Naive thymus-derived CD8-positive, alpha-beta T cell (primary cell): ENCODE results near the gene MSH2. TPM values are rescaled to one million over a fixed set of nuclear protein-coding genes. Genes with fewer than 3 reads are reported as not detected.
"Not testable (repeated sequence)": the region's sequence is repeated elsewhere in the genome, so short reads cannot be mapped to it uniquely, and the experiment has no call there.

Experiments used
- ATAC-seq, 2 donors: fragments of 150-1000 bp; cut with Tn5 transposase in 1 of 2; sonication (Bioruptor Pico), chemical (Tn5 transposase) in 1 of 2; 1 replicate in 1 of 2; 2 replicates in 1 of 2; pipeline ENCODE4 v1.10.0; 2021; ENCODE audit warnings: mild to moderate bottlenecking in 2 of 2, moderate library complexity in 2 of 2
- POLR2A ChIA-PET: fragments of 350-600 bp; sonication (Branson Sonifier 250); formaldehyde crosslinking; loops from one replicate; lab custom pipeline; 2021; ENCODE audit warnings: antibody characterized with exemption; lab: Charles Lee
- DNase-seq, 10 donors: peaks; one replicate each; pipeline versions ENCODE4 v3.0.0 to v3.0.0-alpha.2; 2020 to 2022
- H3K27ac Mint-ChIP-seq, 10 donors: one replicate each; pipeline ENCODE4 v1.8.0; 2020 to 2022; ENCODE audit warnings: mild to moderate bottlenecking in 10 of 10, mixed read lengths in 10 of 10, moderate library complexity in 4 of 10, inconsistent platforms in 1 of 10
- H3K27me3 Mint-ChIP-seq, 5 donors: one replicate each; pipeline ENCODE4 v1.8.0; 2021 to 2022; ENCODE audit warnings: mixed read lengths in 5 of 5
- H3K36me3 Mint-ChIP-seq, 3 donors: one replicate each; pipeline ENCODE4 v1.8.0; 2020 to 2022; ENCODE audit warnings: mixed read lengths in 3 of 3, mild to moderate bottlenecking in 2 of 3, inconsistent platforms in 1 of 3
- H3K4me1 Mint-ChIP-seq, 4 donors: one replicate each; pipeline ENCODE4 v1.8.0; 2021 to 2022; ENCODE audit warnings: mixed read lengths in 4 of 4
- H3K4me3 Mint-ChIP-seq, 10 donors: one replicate each; pipeline ENCODE4 v1.8.0; 2020 to 2022; ENCODE audit warnings: mild to moderate bottlenecking in 10 of 10, mixed read lengths in 10 of 10, moderate library complexity in 6 of 10, inconsistent platforms in 1 of 10
- H3K9me3 Mint-ChIP-seq, 9 donors: one replicate each; pipeline ENCODE4 v1.8.0; 2020 to 2022; ENCODE audit warnings: mixed read lengths in 9 of 9, mild to moderate bottlenecking in 3 of 9, inconsistent platforms in 1 of 9, moderate library complexity in 1 of 9
- polyA plus RNA-seq, 3 donors: library from polyadenylated mRNA; unstranded; fragments of 300-500 nt; fragmentation: Illumina TruSeq; gene quantifications; one replicate each; pipeline ENCODE4 v1.2.3, GENCODE V29; 2021
- total RNA-seq, 8 experiments: library from RNA in 2 of 8; stranded (reverse) in 2 of 8; gene quantifications; one replicate each; pipeline ENCODE4 v1.2.3 and lab custom pipeline; 2021 to 2026

Gene MSH2
- total and polyA plus RNA-seq, 5 experiments from 2014 or later, result 35.3 to 46.2 (median 43.0) TPM

DNA sequence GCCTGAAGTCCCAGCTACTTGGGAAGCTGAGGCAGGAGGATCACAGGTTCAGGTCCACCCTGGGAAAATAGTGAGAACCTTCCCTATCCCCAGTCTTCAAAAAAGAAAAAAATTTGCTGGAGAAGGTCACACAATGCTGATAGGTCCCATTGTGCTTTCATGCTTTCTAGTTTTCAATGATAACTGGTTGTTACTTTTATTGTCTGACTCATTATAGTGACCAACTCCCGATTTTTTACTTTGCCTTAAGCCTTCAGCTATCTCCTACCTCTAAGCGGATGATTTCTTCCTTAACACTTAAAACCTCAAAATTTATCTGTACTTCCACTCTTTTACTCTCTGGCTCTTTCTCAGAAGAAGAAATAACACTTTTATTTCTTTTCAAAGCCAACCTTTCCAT, 17.3 kb downstream of the MSH2 start:
- ATAC-seq (no peak), DNase-seq (no peak)
- no peaks in the 10 kb centered on the region for H3K27me3 Mint-ChIP-seq
- no peaks in the 10 kb centered on the region for H3K4me1 Mint-ChIP-seq
- peaks cover 0 to 72% (median 25%) of the 10 kb centered on the region in 3 donors for H3K36me3 Mint-ChIP-seq
- no peak overlapping the region for H3K4me3 Mint-ChIP-seq
- H3K9me3 Mint-ChIP-seq, result no peaks in the 10 kb centered on the region
- POLR2A ChIA-PET, result no interaction called here
- peak overlapping the region in 1 of 10 donors; percentile 61 for H3K27ac Mint-ChIP-seq

GRCh38 chr2:47420683-47421082, 17.7 kb downstream of the MSH2 start:
- H3K27me3 Mint-ChIP-seq, H3K27ac Mint-ChIP-seq, H3K4me3 Mint-ChIP-seq, POLR2A ChIA-PET, H3K9me3 Mint-ChIP-seq, H3K4me1 Mint-ChIP-seq, DNase-seq, ATAC-seq: not testable (repeated sequence)
- H3K36me3 Mint-ChIP-seq, result peaks cover 0 to 71% (median 27%) of the 10 kb centered on the region in 3 donors

- DNase-seq (no peak), ATAC-seq (no peak)
- POLR2A ChIA-PET, result no interaction called here
- Mint-ChIP-seq H3K4me3 (no peak overlapping the region), H3K4me1 (no peaks in the 10 kb centered on the region), H3K9me3 (no peaks in the 10 kb centered on the region), H3K36me3 (peaks cover 0 to 69% (median 25%) of the 10 kb centered on the region in 3 donors), H3K27ac (no peak overlapping the region), H3K27me3 (no peaks in the 10 kb centered on the region)
Measured at GRCh38 chr2:47422016-47422415, 19.1 kb downstream of the MSH2 start.

GRCh38 chr2:47422560-47422959, 19.6 kb downstream of the MSH2 start:
- no peak overlapping the region for H3K4me3 Mint-ChIP-seq
- H3K27me3 Mint-ChIP-seq, result no peaks in the 10 kb centered on the region
- ATAC-seq (no peak), DNase-seq (no peak)
- no peak overlapping the region for H3K27ac Mint-ChIP-seq
- H3K4me1 Mint-ChIP-seq, result no peaks in the 10 kb centered on the region
- peaks cover 0 to 68% (median 25%) of the 10 kb centered on the region in 3 donors for H3K36me3 Mint-ChIP-seq
- POLR2A ChIA-PET, result no interaction called here
- H3K9me3 Mint-ChIP-seq, result no peaks in the 10 kb centered on the region

- peaks cover 0 to 74% (median 31%) of the 10 kb centered on the region in 3 donors for H3K36me3 Mint-ChIP-seq
- POLR2A ChIA-PET, result no interaction called here
Measured at GRCh38 chr2:47426786-47427185, 23.8 kb downstream of the MSH2 start.

DNA sequence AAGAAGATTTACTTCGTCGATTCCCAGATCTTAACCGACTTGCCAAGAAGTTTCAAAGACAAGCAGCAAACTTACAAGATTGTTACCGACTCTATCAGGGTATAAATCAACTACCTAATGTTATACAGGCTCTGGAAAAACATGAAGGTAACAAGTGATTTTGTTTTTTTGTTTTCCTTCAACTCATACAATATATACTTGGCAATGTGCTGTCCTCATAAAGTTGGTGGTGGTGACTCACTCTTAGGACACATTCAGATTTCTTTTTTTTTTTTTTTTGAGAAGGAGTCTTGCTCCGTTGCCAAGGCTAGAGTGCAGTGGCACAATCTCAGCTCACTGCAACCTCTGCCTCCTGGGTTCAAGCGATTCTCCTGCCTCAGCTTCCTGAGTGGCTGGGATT, 26.8 kb downstream of the MSH2 start:
- Mint-ChIP-seq H3K36me3 (peaks cover 7 to 65% (median 28%) of the 10 kb centered on the region in 3 donors), H3K27me3 (no peaks in the 10 kb centered on the region), H3K4me3 (no peak overlapping the region), H3K9me3 (peaks cover 0 to 5% (median 0%) of the 10 kb centered on the region in 9 donors), H3K27ac (no peak overlapping the region), H3K4me1 (no peaks in the 10 kb centered on the region)
- POLR2A ChIA-PET, result no interaction called here
- DNase-seq (no peak), ATAC-seq (no peak)

More at GRCh38 chr2:47426786-47427185, 23.8 kb downstream of the MSH2 start:
- no peaks in the 10 kb centered on the region for H3K4me1 Mint-ChIP-seq
- no peaks in the 10 kb centered on the region for H3K27me3 Mint-ChIP-seq
- no peak overlapping the region for H3K4me3 Mint-ChIP-seq
- DNase-seq (no peak), ATAC-seq (no peak)
- H3K27ac Mint-ChIP-seq, result no peak overlapping the region
- H3K9me3 Mint-ChIP-seq, result no peaks in the 10 kb centered on the region

DNA sequence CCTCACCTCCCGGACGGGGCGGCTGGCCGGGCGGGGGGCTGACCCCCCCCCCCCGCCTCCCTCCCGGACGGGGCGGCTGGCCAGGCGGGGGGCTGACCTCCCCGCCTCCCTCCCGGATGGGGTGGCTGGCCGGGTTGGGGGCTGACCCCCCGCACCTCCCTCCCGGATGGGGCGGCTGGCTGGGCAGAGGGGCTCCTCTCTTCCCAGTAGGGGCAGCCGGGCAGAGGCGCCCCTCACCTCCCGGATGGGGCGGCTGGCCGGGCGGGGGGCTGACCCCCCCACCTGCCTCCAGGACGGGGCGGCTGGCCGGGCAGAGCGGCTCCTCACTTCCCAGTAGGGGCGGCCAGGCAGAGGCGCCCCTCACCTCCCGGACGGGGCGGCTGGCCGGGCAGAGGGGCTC, 30.1 kb downstream of the MSH2 start:
- ATAC-seq, POLR2A ChIA-PET, DNase-seq, H3K4me3 Mint-ChIP-seq, H3K27me3 Mint-ChIP-seq, H3K9me3 Mint-ChIP-seq, H3K4me1 Mint-ChIP-seq, H3K27ac Mint-ChIP-seq: not testable (repeated sequence)
- H3K36me3 Mint-ChIP-seq, result peaks cover 10 to 65% (median 29%) of the 10 kb centered on the region in 3 donors

DNA sequence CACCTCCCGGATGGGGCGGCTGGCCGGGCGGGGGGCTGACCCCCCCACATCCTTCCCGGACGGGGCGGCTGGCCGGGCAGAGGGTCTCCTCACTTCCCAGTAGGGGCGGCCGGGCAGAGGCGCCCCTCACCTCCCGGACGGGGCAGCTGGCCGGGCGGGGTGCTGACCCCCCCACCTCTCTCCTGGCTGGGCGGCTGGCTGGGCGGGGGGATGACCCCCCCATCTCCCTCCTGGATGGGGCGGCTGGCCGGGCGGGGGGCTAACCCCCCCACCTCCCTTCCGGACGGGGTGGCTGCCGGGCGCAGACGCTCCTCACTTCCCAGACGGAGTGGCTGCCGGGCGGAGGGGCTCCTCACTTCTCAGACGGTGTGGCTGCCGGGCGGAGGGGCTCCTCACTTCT, 30.5 kb downstream of the MSH2 start:
- peaks cover 13 to 65% (median 27%) of the 10 kb centered on the region in 3 donors for H3K36me3 Mint-ChIP-seq
- ATAC-seq, H3K27ac Mint-ChIP-seq, POLR2A ChIA-PET, H3K4me3 Mint-ChIP-seq, H3K27me3 Mint-ChIP-seq, H3K4me1 Mint-ChIP-seq, DNase-seq, H3K9me3 Mint-ChIP-seq: not testable (repeated sequence)

GRCh38 chr2:47437287-47437686, 34.3 kb downstream of the MSH2 start:
- H3K27me3 Mint-ChIP-seq, result no peaks in the 10 kb centered on the region
- H3K27ac Mint-ChIP-seq, result peak overlapping the region in 1 of 10 donors; percentile 19
- no peak overlapping the region for H3K4me3 Mint-ChIP-seq
- peaks cover 11 to 58% (median 15%) of the 10 kb centered on the region in 3 donors for H3K36me3 Mint-ChIP-seq
- peaks cover 0 to 6% (median 0%) of the 10 kb centered on the region in 9 donors for H3K9me3 Mint-ChIP-seq
- H3K4me1 Mint-ChIP-seq, result peaks cover 0 to 9% (median 3%) of the 10 kb centered on the region in 4 donors
- ATAC-seq (no peak), DNase-seq (no peak)
- POLR2A ChIA-PET, result no interaction called here

DNA sequence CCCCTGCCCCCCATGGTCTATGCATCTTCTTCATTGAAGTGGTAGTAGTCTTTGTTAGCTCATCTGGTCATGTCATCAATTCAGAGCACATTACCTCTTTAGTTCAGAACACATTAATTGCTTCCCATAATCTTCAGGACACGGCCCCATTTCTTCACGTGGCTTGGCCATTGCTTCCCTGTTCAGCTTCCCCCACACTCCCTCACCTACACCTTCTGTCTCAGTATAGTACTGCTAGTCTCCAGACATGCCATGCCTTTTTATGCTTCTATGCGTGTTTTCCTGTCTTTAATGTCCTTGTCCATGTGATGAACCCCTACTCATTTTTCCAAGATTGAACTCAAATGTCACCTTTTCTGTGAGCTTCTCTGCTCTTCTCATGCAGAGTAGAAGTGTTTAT, 35.1 kb downstream of the MSH2 start:
- POLR2A ChIA-PET, result no interaction called here
- ATAC-seq (no peak), DNase-seq (no peak)
- Mint-ChIP-seq H3K27ac (peak overlapping the region in 2 of 10 donors; percentile 6 to 25), H3K4me1 (peaks cover 4 to 15% (median 6%) of the 10 kb centered on the region in 4 donors), H3K27me3 (no peaks in the 10 kb centered on the region), H3K9me3 (peaks cover 0 to 6% (median 0%) of the 10 kb centered on the region in 9 donors), H3K36me3 (peaks cover 10 to 60% (median 15%) of the 10 kb centered on the region in 3 donors), H3K4me3 (no peak overlapping the region)

GRCh38 chr2:47438783-47439182, 35.8 kb downstream of the MSH2 start:
- peaks cover 0 to 6% (median 0%) of the 10 kb centered on the region in 9 donors for H3K9me3 Mint-ChIP-seq
- POLR2A ChIA-PET, result no interaction called here
- no peak overlapping the region for H3K4me3 Mint-ChIP-seq
- no peaks in the 10 kb centered on the region for H3K27me3 Mint-ChIP-seq
- peaks cover 4 to 19% (median 9%) of the 10 kb centered on the region in 4 donors for H3K4me1 Mint-ChIP-seq
- ATAC-seq (no peak), DNase-seq (no peak)
- H3K27ac Mint-ChIP-seq, result peak overlapping the region in 1 of 10 donors; percentile 53
- peaks cover 10 to 63% (median 15%) of the 10 kb centered on the region in 3 donors for H3K36me3 Mint-ChIP-seq

DNA sequence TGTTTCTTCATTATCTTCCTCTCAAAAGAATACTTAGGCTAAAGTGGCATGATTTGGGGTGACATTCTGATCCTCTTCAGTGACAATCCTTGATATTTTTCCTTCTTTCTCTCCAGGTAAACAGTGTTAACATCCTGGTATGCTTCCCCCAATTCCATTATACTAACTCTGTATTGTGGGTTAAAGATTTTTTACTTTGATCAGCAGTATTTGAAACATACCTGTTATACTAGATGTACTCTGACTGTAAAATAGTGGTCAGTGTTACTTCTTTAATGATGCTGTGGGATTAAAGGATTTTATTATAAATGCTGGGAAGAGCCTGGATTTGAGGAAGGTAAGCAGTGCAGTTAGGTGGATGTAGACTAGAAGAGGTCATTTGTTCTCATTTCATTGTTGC, 48.8 kb downstream of the MSH2 start:
- POLR2A ChIA-PET, result interaction anchor here (0.6 kb wide), 1 partner anchor 332 kb away, joined by 5 read pairs; no protein-coding TSS in a partner anchor
- DNase-seq, result no peak
- ATAC-seq, result no peak
- H3K4me3 Mint-ChIP-seq, result no peak overlapping the region
- H3K4me1 Mint-ChIP-seq, result peaks cover 0 to 3% (median 1%) of the 10 kb centered on the region in 4 donors
- H3K27ac Mint-ChIP-seq, result peak overlapping the region in 1 of 10 donors; percentile 87
- H3K9me3 Mint-ChIP-seq, result peaks cover 0 to 3% (median 0%) of the 10 kb centered on the region in 9 donors
- peaks cover 4 to 79% (median 48%) of the 10 kb centered on the region in 3 donors for H3K36me3 Mint-ChIP-seq
- no peaks in the 10 kb centered on the region for H3K27me3 Mint-ChIP-seq

- DNase-seq (no peak), ATAC-seq (no peak)
- no peaks in the 10 kb centered on the region for H3K27me3 Mint-ChIP-seq
- peaks cover 6 to 10% (median 7%) of the 10 kb centered on the region in 4 donors for H3K4me1 Mint-ChIP-seq
- no peak overlapping the region for H3K4me3 Mint-ChIP-seq
- POLR2A ChIA-PET, result interaction anchor here (0.6 kb wide), 1 partner anchor 331 kb away, joined by 5 read pairs; no protein-coding TSS in a partner anchor
- peaks cover 4 to 77% (median 48%) of the 10 kb centered on the region in 3 donors for H3K36me3 Mint-ChIP-seq
- H3K9me3 Mint-ChIP-seq, result peaks cover 0 to 3% (median 0%) of the 10 kb centered on the region in 9 donors
- H3K27ac Mint-ChIP-seq, result peak overlapping the region in 2 of 10 donors; percentile 23 to 41
Measured at GRCh38 chr2:47452761-47453160, 49.8 kb downstream of the MSH2 start.

- H3K27ac Mint-ChIP-seq, H3K4me3 Mint-ChIP-seq, ATAC-seq, H3K27me3 Mint-ChIP-seq, DNase-seq, POLR2A ChIA-PET, H3K9me3 Mint-ChIP-seq: not testable (repeated sequence)
- Mint-ChIP-seq H3K36me3 (peaks cover 4 to 65% (median 37%) of the 10 kb centered on the region in 3 donors), H3K4me1 (peaks cover 13 to 27% (median 19%) of the 10 kb centered on the region in 4 donors)
Measured at GRCh38 chr2:47454818-47455217, 51.9 kb downstream of the MSH2 start.
